Spinal cord (tissue), 10 donors: ENCODE data around the gene CSNK1A1. TPM values are rescaled to one million over a fixed set of nuclear protein-coding genes. Genes with fewer than 3 reads are reported as not detected.
"Not testable (repeated sequence)": the region's sequence is repeated elsewhere in the genome, so short reads cannot be mapped to it uniquely, and the experiment has no call there.

Experiments used
- DNase-seq, 6 donors: peaks; one replicate each; pipeline versions ENCODE4 v3.0.0 to v3.0.0-alpha.2; 2013 to 2015; ENCODE audit warnings: low spot score in 6 of 6, low read depth in 4 of 6
- H3K27ac ChIP-seq: one replicate; pipeline ENCODE4 v1.5.1; 2013; ENCODE audit warnings: low read depth, low read length, control low read depth
- H3K27me3 ChIP-seq: one replicate; pipeline ENCODE4 v1.6.1; 2013; ENCODE audit warnings: low read length; ENCODE audit not compliant: control insufficient read depth, insufficient read depth
- H3K36me3 ChIP-seq: one replicate; pipeline ENCODE4 v1.6.1; 2013; ENCODE audit warnings: low read length; ENCODE audit not compliant: control insufficient read depth, insufficient read depth
- H3K4me1 ChIP-seq: one replicate; pipeline ENCODE4 v1.6.1; 2013; ENCODE audit warnings: low read length; ENCODE audit not compliant: control insufficient read depth, insufficient read depth
- H3K4me3 ChIP-seq: one replicate; pipeline ENCODE4 v1.5.1; 2013; ENCODE audit warnings: low read depth, low read length, control low read depth
- H3K9me3 ChIP-seq: one replicate; pipeline ENCODE4 v1.6.1; 2013; ENCODE audit warnings: low read length; ENCODE audit not compliant: control insufficient read depth, insufficient read depth
- WGBS: methylation state at CpG from one replicate; pipeline ENCODE4 v1.1.5; 2013; ENCODE audit warnings: missing lambda C conversion rate; ENCODE audit not compliant: insufficient coverage; 5-methylcytosine and 5-hydroxymethylcytosine counted together
- polyA plus RNA-seq, 2 donors: library from polyadenylated mRNA; unstranded; fragments of 120-200 nt; gene quantifications; one replicate each; pipeline ENCODE4 v1.2.1, GENCODE V29; 2013; ENCODE audit not compliant: insufficient read length in 2 of 2
- total RNA-seq, 2 donors: library from RNA; depleted of rRNA in 1 of 2; stranded (reverse); fragments of 120-200 nt in 1 of 2; fragments of >200 nt in 1 of 2; gene quantifications; one replicate each; pipeline versions ENCODE4 v1.2.3 to v1.2.4, GENCODE V29; 2013 to 2014
- donor health status: healthy.

The CSNK1A1 gene
- total and polyA plus RNA-seq, 4 donors = 145 to 310 (median 226) TPM

DNA sequence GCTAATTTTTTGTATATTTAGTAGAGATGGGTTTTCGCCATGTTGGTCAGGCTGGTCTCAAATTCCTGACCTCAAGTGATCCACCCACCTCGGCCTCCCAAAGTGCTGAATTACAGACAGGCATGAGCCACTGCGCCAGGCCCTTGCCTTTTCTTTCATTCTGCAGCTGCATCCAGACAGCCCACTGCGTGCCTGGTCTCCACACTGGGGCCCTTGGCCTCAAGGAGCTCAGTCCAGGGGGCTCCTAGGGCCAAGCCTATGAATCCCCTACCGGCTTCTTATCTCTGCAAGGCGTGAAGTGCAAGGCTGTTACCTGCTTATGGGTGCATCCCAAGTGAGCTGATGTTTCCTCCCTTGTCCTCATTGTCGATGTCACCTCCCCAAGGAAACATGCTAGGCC, 78.8 kb downstream of the CSNK1A1 start:
- Histone ChIP-seq H3K27ac (no peak overlapping the region), H3K4me1 (peaks cover 13% of the 10 kb centered on the region), H3K27me3 (no peaks in the 10 kb centered on the region), H3K9me3 (no peaks in the 10 kb centered on the region), H3K4me3 (no peak overlapping the region), H3K36me3 (no peaks in the 10 kb centered on the region)
- WGBS = 94% methylated on average over 6 of the region's 7 CpGs
- no peak for DNase-seq

DNA sequence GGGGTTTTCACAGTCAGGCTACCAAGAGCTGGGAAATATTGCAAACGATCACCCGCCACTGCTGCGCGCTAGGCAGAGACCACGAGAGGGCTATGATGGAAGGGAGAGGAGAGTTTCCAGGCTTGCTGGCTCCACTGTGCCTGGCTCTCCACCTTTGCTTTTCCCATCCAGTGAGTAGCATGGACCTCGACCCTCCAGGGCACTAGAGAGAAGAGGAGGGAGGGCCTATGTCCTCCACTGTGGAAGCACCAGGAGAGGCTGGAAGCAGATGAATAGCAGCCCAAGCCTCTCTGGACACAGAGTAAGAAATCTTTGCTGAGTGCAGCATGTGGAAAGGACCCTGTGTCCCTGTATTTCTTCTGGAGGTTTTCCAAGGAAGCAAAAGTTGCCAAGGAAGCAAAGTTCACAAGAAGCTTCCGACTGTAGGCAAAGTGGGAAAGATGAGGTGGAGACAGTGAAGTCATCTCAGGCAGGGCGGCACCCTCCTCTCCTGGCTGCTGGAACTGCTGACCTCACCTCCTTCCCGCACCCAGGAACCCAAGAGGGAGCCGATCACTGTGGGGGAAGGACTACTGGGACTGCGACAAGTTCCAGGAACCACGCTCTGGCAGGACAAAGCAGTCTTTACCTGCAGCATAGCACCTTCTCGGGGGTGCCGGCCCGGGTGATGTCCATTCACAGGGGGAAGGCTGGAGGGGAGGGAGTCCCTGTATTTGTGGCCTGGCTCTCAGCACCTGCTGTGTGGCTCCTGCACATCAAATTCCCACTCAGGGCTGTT, 79.6 kb downstream of the CSNK1A1 start:
- Histone ChIP-seq H3K27me3 (no peaks in the 10 kb centered on the region), H3K36me3 (no peaks in the 10 kb centered on the region), H3K4me1 (peaks cover 14% of the 10 kb centered on the region), H3K9me3 (no peaks in the 10 kb centered on the region), H3K27ac (peak overlapping the region; percentile 53), H3K4me3 (no peak overlapping the region)
- WGBS = 64% methylated on average over 14 of the region's 15 CpGs
- peak in 1 of 6 donors; percentile 72 for DNase-seq

DNA sequence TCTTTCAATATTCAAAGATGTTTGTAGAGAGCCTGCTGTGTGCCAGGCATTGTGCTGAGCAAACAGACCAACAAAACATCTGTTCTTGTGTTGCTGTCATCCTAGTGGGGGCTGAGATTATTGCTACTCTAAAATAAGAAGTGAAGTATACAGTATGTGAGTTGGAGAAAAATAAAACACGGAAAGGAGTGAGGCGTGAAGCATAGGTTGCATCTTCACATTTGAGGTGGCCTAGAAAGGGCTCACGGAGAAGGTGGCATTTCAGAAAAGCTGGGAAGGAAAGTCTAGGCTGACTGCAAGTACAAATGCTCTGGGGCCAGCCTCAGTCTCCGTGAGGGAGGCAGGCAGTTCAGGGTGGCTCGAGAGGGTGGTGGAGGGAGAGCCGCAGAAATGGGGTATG, 80.3 kb downstream of the CSNK1A1 start:
- Histone ChIP-seq H3K9me3 (no peaks in the 10 kb centered on the region), H3K4me3 (no peak overlapping the region), H3K27me3 (no peaks in the 10 kb centered on the region), H3K4me1 (peaks cover 16% of the 10 kb centered on the region), H3K27ac (peak overlapping the region; percentile 53), H3K36me3 (no peaks in the 10 kb centered on the region)
- no peak for DNase-seq
- 86% methylated on average over 6 of the region's 6 CpGs for WGBS

DNA sequence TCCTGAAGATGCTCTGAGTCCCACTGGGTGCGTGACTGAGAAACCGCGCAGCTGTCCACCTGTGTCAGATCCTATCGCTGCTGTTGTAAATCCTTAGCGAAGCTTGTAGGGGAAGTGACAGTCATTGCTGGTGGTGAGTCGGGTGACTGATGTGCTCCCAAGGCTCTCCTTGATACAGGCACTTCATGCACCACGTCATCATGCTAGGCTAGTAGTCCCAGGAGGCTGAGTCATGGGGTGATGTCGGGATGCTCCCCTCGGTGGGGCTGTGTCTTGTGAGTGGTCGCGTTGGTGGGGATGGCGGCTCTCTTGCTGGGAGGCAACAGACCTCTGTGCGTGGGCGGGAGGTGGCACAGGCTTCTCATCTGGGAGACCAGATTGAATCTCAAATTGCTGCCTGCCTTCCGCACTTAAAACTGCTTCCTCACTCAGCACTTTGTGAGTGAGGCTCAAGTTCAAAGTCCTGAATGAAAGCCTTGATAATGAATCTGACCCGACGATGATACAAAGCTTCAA, 84.7 kb downstream of the CSNK1A1 start:
- H3K4me3 ChIP-seq = no peak overlapping the region
- no peak for DNase-seq

DNA sequence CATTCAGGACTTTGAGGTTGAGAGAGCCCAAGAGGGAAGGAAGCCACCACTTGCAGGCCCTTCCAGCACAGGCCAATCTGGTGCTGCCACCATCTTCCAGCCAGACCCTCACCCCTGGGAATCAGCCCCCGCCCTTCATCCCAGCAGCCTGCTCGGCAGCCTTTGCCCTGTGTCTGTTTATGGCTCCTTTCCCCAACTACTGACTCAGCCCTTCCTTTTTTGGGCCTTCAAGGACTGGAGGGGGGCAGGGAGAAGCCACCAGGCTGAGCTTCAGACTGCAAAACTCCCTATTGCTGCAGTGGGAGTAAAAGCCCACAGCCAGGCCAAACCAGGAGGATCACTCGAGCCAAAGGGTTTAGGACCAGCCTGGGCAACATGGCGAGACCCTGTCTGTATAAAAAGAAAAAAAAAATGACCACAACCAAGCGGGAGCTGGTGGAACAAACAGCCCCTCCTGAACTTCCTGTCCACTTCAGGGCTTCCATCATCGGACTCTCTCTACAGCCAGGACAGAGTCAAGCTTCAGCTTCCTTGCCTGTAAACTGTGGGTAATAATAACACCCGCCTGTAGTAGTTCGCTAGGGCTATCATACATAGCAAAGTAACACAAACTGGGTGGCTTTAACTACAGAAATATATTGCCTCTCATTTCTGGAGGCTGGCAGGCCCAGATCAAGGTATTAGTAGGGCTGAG, 86.3 kb downstream of the CSNK1A1 start:
- H3K36me3 ChIP-seq = no peaks in the 10 kb centered on the region
- H3K27me3 ChIP-seq = no peaks in the 10 kb centered on the region
- no peak overlapping the region for H3K4me3 ChIP-seq
- DNase-seq = no peak
- peaks cover 9% of the 10 kb centered on the region for H3K4me1 ChIP-seq
- WGBS = 80% methylated on average over 1 of the region's 8 CpGs
- no peaks in the 10 kb centered on the region for H3K9me3 ChIP-seq
- no peak overlapping the region for H3K27ac ChIP-seq

More for the DNA sequence above, 84.7 kb downstream of the CSNK1A1 start:
- Histone ChIP-seq H3K27ac (no peak overlapping the region), H3K36me3 (no peaks in the 10 kb centered on the region), H3K9me3 (no peaks in the 10 kb centered on the region), H3K4me1 (peaks cover 14% of the 10 kb centered on the region), H3K27me3 (no peaks in the 10 kb centered on the region)
- 70% methylated on average over 16 of the region's 17 CpGs for WGBS

DNA sequence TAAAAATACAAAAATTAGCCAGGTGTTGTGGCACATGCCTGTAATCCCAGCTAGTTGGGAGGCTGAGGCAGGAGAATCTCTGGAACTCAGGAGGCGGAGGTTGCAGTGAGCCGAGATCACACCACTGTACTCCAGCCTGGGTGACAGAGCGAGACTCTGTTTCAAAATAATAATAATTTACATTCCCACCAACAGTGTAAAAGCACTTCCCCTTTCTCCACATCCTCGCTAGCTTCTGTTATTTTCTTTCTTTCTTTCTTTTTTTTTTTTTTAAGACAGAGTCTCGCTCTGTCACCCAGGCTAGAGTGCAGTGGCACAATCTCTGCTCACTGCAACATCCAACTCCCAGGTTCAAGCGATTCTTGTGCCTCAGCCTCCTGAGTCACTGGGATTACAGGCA, 89.3 kb downstream of the CSNK1A1 start:
- H3K9me3 ChIP-seq, H3K27me3 ChIP-seq, DNase-seq, H3K27ac ChIP-seq, H3K36me3 ChIP-seq, H3K4me1 ChIP-seq, H3K4me3 ChIP-seq: not testable (repeated sequence)
- 96% methylated on average over 3 of the region's 6 CpGs for WGBS

DNA sequence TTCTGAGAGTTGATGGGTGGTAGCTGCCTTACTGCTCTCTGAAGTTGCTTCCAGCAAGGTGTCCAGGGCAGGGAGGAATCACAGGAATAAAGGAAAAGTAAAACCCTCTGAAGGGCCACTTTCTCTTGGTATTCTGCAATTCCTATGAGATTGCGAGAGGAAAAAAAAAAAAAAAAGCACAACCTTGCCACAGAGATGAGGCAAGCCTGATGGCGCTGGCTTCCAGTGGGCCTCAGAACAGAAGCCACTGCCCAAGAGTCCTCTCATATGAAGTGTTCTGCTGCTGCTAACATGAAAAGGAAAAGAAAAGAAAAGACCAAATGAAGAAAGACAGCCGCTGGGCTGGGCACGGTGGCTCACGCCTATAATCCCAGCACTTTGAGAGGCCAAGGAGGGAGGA, 91.3 kb downstream of the CSNK1A1 start:
- H3K36me3 ChIP-seq = no peaks in the 10 kb centered on the region
- WGBS = 86% methylated on average over 3 of the region's 5 CpGs
- no peak overlapping the region for H3K4me3 ChIP-seq
- H3K4me1 ChIP-seq = peaks cover 5% of the 10 kb centered on the region
- H3K9me3 ChIP-seq = no peaks in the 10 kb centered on the region
- no peaks in the 10 kb centered on the region for H3K27me3 ChIP-seq
- no peak for DNase-seq
- no peak overlapping the region for H3K27ac ChIP-seq

DNA sequence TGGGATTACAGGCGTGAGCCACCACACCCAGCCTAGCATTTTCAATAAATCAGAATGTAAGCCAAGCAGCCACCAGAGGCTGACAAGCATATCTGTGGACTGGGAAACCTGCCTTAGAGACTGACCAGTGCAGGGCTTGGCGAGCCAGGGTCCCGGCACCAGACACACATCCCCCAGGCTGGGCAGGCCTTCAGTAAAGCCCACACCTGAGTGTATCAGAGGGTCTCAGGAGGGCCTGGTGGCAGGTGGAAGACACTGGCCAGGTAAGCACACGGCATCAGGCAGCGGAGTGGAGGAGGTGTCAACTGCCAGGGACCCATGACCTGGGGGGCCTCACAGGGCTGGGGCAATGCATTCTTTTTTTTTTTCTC, 93.9 kb downstream of the CSNK1A1 start:
- H3K27ac ChIP-seq = no peak overlapping the region
- no peaks in the 10 kb centered on the region for H3K36me3 ChIP-seq
- H3K27me3 ChIP-seq = no peaks in the 10 kb centered on the region
- no peak for DNase-seq
- WGBS = 98% methylated on average over 5 of the region's 5 CpGs
- no peak overlapping the region for H3K4me3 ChIP-seq
- no peaks in the 10 kb centered on the region for H3K9me3 ChIP-seq
- H3K4me1 ChIP-seq = peaks cover 11% of the 10 kb centered on the region

DNA sequence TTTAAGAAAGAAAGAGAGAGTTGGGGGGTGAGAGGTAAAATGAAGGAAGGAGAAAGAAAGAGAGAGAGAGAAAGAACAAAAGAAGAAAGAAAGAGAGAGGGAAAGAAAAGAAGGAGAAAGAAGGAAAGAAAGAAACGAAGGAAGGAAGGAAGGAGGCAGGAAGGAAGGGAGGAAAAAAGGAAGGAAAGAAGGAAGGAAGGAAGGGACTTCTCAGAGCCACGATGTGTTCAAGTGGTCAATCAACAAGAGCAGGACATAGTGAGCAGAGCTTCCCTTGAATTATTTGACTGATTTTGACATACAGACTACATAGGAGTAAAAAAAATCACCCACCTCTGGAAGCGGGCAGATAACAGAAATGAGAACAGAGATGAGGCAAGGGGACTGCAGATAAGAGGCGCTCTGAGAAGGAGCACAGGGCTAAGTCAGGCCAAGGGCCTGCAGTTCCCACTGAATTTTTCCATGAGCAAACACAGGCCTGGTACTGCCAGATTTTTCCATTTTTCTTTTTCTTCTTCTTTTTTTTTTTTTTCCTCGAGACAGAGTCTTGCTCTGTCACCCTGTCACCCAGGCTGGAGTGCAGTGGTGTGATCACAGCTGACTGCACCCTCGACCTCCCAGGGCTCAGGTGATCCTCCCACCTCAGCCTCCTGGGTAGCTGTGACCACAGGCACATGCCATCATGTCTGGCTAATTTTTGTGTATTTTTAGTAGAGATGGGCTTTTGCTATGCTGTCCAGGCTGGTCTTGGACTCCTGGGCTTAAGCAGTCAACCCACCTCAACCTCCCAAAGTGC, 94.4 kb downstream of the CSNK1A1 start:
- peaks cover 16% of the 10 kb centered on the region for H3K4me1 ChIP-seq
- no peaks in the 10 kb centered on the region for H3K27me3 ChIP-seq
- DNase-seq = no peak
- H3K9me3 ChIP-seq = no peaks in the 10 kb centered on the region
- 91% methylated on average over 2 of the region's 6 CpGs for WGBS
- no peak overlapping the region for H3K4me3 ChIP-seq
- no peaks in the 10 kb centered on the region for H3K36me3 ChIP-seq
- H3K27ac ChIP-seq = no peak overlapping the region
